Rectal smooth muscle tissue (tissue), 1 donor: Measurements from ENCODE around the gene CYB5RL.

Experiments used
- H3K27ac ChIP-seq: one replicate; pipeline ENCODE4 v1.7.0; 2013; ENCODE audit warnings: low read depth, low read length, inconsistent platforms
- H3K27me3 ChIP-seq: one replicate; pipeline ENCODE4 v1.7.0; 2013; ENCODE audit warnings: low read length; ENCODE audit not compliant: control insufficient read depth, insufficient read depth
- H3K36me3 ChIP-seq: one replicate; pipeline ENCODE4 v1.7.0; 2013; ENCODE audit warnings: low read length; ENCODE audit not compliant: control insufficient read depth, insufficient read depth
- H3K4me1 ChIP-seq: one replicate; pipeline ENCODE4 v1.7.0; 2013; ENCODE audit warnings: low read length; ENCODE audit not compliant: control insufficient read depth, insufficient read depth
- H3K4me3 ChIP-seq: one replicate; pipeline ENCODE4 v1.7.0; 2013; ENCODE audit warnings: low read length
- H3K9ac ChIP-seq: one replicate; pipeline ENCODE4 v1.7.0; 2013; ENCODE audit warnings: low read length

Gene CYB5RL

GRCh38 chr1:54199765-54200518 lies at the start of gene CYB5RL, which contains the start of gene MRPL37:
CYB5RL (minus strand) TSS chr1:54200030; CDS start chr1:54195616, 4,414 bp downstream.
MRPL37 (plus strand) TSS chr1:54200167; CDS start chr1:54200244, 77 bp downstream.
- H3K4me1 ChIP-seq = peaks cover 9% of the 10 kb centered on the region
- H3K36me3 ChIP-seq = no peaks in the 10 kb centered on the region
- peak within 1 kb of the TSS; percentile 60 for H3K27ac ChIP-seq
- peak within 1 kb of the TSS; percentile 92 for H3K4me3 ChIP-seq
- H3K27me3 ChIP-seq = no peaks in the 10 kb centered on the region
- H3K9ac ChIP-seq = peak within 1 kb of the TSS; percentile 71

GRCh38 chr1:54248966-54249365 lies 49.1 kb upstream of the CYB5RL start:
- no peak overlapping the region for H3K9ac ChIP-seq
- peaks cover 5% of the 10 kb centered on the region for H3K36me3 ChIP-seq
- H3K4me1 ChIP-seq = peaks cover 13% of the 10 kb centered on the region
- H3K27me3 ChIP-seq = no peaks in the 10 kb centered on the region
- no peak overlapping the region for H3K27ac ChIP-seq
- H3K4me3 ChIP-seq = no peak overlapping the region

GRCh38 chr1:54247863-54248515 lies 48.2 kb upstream of the CYB5RL start:
- Histone ChIP-seq H3K27me3 (no peaks in the 10 kb centered on the region), H3K4me3 (no peak overlapping the region), H3K36me3 (peaks cover 9% of the 10 kb centered on the region), H3K9ac (no peak overlapping the region), H3K27ac (no peak overlapping the region), H3K4me1 (peaks cover 13% of the 10 kb centered on the region)

GRCh38 chr1:54246116-54246721 lies 46.4 kb upstream of the CYB5RL start:
- Histone ChIP-seq H3K9ac (no peak overlapping the region), H3K4me3 (no peak overlapping the region), H3K27ac (peak overlapping the region; percentile 58), H3K27me3 (no peaks in the 10 kb centered on the region), H3K36me3 (peaks cover 9% of the 10 kb centered on the region), H3K4me1 (peaks cover 13% of the 10 kb centered on the region)

- Histone ChIP-seq H3K4me3 (no peak overlapping the region), H3K4me1 (peaks cover 13% of the 10 kb centered on the region), H3K9ac (no peak overlapping the region), H3K36me3 (peaks cover 9% of the 10 kb centered on the region), H3K27me3 (no peaks in the 10 kb centered on the region), H3K27ac (peak overlapping the region; percentile 58)
Observed at GRCh38 chr1:54245501-54245900, 45.7 kb upstream of the CYB5RL start.

- Histone ChIP-seq H3K4me3 (no peak overlapping the region), H3K27me3 (no peaks in the 10 kb centered on the region), H3K4me1 (peaks cover 13% of the 10 kb centered on the region), H3K36me3 (peaks cover 9% of the 10 kb centered on the region), H3K9ac (no peak overlapping the region), H3K27ac (no peak overlapping the region)
Observed at GRCh38 chr1:54244655-54245054, 44.8 kb upstream of the CYB5RL start.

GRCh38 chr1:54243022-54243421 lies 43.2 kb upstream of the CYB5RL start:
- no peaks in the 10 kb centered on the region for H3K27me3 ChIP-seq
- H3K36me3 ChIP-seq = peaks cover 9% of the 10 kb centered on the region

GRCh38 chr1:54241364-54241763 lies 41.5 kb upstream of the CYB5RL start:
- H3K27me3 ChIP-seq = no peaks in the 10 kb centered on the region
- H3K27ac ChIP-seq = no peak overlapping the region
- H3K36me3 ChIP-seq = peaks cover 22% of the 10 kb centered on the region
- H3K9ac ChIP-seq = no peak overlapping the region
- H3K4me3 ChIP-seq = no peak overlapping the region
- H3K4me1 ChIP-seq = peaks cover 13% of the 10 kb centered on the region

More at GRCh38 chr1:54243022-54243421, 43.2 kb upstream of the CYB5RL start:
- Histone ChIP-seq H3K4me3 (no peak overlapping the region), H3K27ac (no peak overlapping the region), H3K4me1 (peaks cover 13% of the 10 kb centered on the region), H3K9ac (no peak overlapping the region)

GRCh38 chr1:54240741-54241335 lies 41.0 kb upstream of the CYB5RL start:
- Histone ChIP-seq H3K27me3 (no peaks in the 10 kb centered on the region), H3K4me1 (peaks cover 11% of the 10 kb centered on the region), H3K27ac (no peak overlapping the region), H3K9ac (no peak overlapping the region), H3K36me3 (peaks cover 23% of the 10 kb centered on the region), H3K4me3 (no peak overlapping the region)

GRCh38 chr1:54239631-54240031 lies 39.8 kb upstream of the CYB5RL start:
- Histone ChIP-seq H3K27ac (no peak overlapping the region), H3K4me1 (peaks cover 3% of the 10 kb centered on the region), H3K9ac (no peak overlapping the region), H3K36me3 (peaks cover 23% of the 10 kb centered on the region), H3K4me3 (no peak overlapping the region), H3K27me3 (no peaks in the 10 kb centered on the region)

- Histone ChIP-seq H3K4me1 (no peaks in the 10 kb centered on the region), H3K27me3 (no peaks in the 10 kb centered on the region), H3K36me3 (peaks cover 23% of the 10 kb centered on the region), H3K9ac (no peak overlapping the region), H3K27ac (no peak overlapping the region), H3K4me3 (no peak overlapping the region)
Observed at GRCh38 chr1:54239035-54239383, 39.2 kb upstream of the CYB5RL start.

GRCh38 chr1:54238353-54239034 lies 38.7 kb upstream of the CYB5RL start:
- Histone ChIP-seq H3K9ac (no peak overlapping the region), H3K36me3 (peaks cover 20% of the 10 kb centered on the region), H3K27me3 (no peaks in the 10 kb centered on the region), H3K4me3 (no peak overlapping the region), H3K4me1 (no peaks in the 10 kb centered on the region), H3K27ac (no peak overlapping the region)
